WTC11 (cell line): ENCODE measurements around the gene LCAT. TPM values are rescaled to one million over a fixed set of nuclear protein-coding genes. Genes with fewer than 3 reads are reported as not detected.

ENCODE experiments used
- ATAC-seq: fragments of 200-7000 bp; cut with Tn5 transposase; 2 replicates; pipeline ENCODE4 v1.10.0; 2021; ENCODE audit warnings: mild to moderate bottlenecking, moderate library complexity
- CTCF ChIA-PET: fragments of 300-600 bp; sonication (Branson Sonifier 250); formaldehyde crosslinking; loops from one replicate; lab custom pipeline; 2021; ENCODE audit warnings: antibody characterized with exemption; lab: Charles Lee
- POLR2A ChIA-PET: fragments of 350-600 bp; sonication (Branson Sonifier 250); formaldehyde crosslinking; loops from one replicate; lab custom pipeline; 2021; ENCODE audit warnings: antibody characterized with exemption; lab: Charles Lee
- DNase-seq: peaks from one replicate; pipeline ENCODE4 v3.0.0; 2021; ENCODE audit warnings: low spot score
- H3K27ac Mint-ChIP-seq: 2 replicates; pipeline ENCODE4 v1.8.0; 2021; ENCODE audit warnings: mixed read lengths
- H3K27me3 Mint-ChIP-seq: 2 replicates; pipeline ENCODE4 v1.8.0; 2021; ENCODE audit warnings: low read depth, mild to moderate bottlenecking, moderate library complexity, mixed read lengths
- H3K36me3 Mint-ChIP-seq: 2 replicates; pipeline ENCODE4 v1.8.0; 2021; ENCODE audit warnings: mixed read lengths
- H3K4me1 Mint-ChIP-seq: 2 replicates; pipeline ENCODE4 v1.8.0; 2022; ENCODE audit warnings: mixed read lengths
- H3K4me3 Mint-ChIP-seq: 2 replicates; pipeline ENCODE4 v1.8.0; 2021; ENCODE audit warnings: mild to moderate bottlenecking, moderate library complexity, mixed read lengths
- H3K9me3 Mint-ChIP-seq: 2 replicates; pipeline ENCODE4 v1.8.0; 2021; ENCODE audit warnings: mixed read lengths
- ARID4B ChIP-seq: sonication (generic); formaldehyde crosslinking; IDR thresholded peaks from 2 replicates; pipeline ENCODE4 v1.8.0; 2023; ENCODE audit warnings: missing genetic modification reagents, mild to moderate bottlenecking, borderline replicate concordance
- ATF1 ChIP-seq: sonication (generic); formaldehyde crosslinking; IDR thresholded peaks from 2 replicates; pipeline ENCODE4 v1.8.1; 2023; ENCODE audit warnings: mild to moderate bottlenecking, moderate library complexity, missing genetic modification reagents
- CDX4 ChIP-seq: fragments of 250-450 bp; sonication (Bioruptor Pico); IDR thresholded peaks from 2 replicates; pipeline ENCODE4 v1.9.0; 2021; ENCODE audit warnings: moderate library complexity, mild to moderate bottlenecking, inconsistent platforms, borderline replicate concordance
- ETV6 ChIP-seq: sonication (generic); formaldehyde crosslinking; IDR thresholded peaks from 2 replicates; pipeline ENCODE4 v1.8.1; 2022; ENCODE audit warnings: mild to moderate bottlenecking, missing genetic modification reagents
- FOXJ3 ChIP-seq: sonication (generic); formaldehyde crosslinking; IDR thresholded peaks from 2 replicates; pipeline ENCODE4 v1.9.0; 2021; ENCODE audit warnings: missing genetic modification reagents, mild to moderate bottlenecking, borderline replicate concordance
- GTF2I ChIP-seq: fragments of 250-450 bp; sonication (Bioruptor Pico); conservative IDR thresholded peaks from 2 replicates; pipeline ENCODE4 v1.4.0; 2021; ENCODE audit warnings: mild to moderate bottlenecking
- HMGXB4 ChIP-seq: sonication (generic); formaldehyde crosslinking; IDR thresholded peaks from 2 replicates; pipeline ENCODE4 v1.8.1; 2023; ENCODE audit warnings: mild to moderate bottlenecking, moderate library complexity, missing genetic modification reagents
- KAT7 ChIP-seq: sonication (generic); formaldehyde crosslinking; IDR thresholded peaks from 2 replicates; pipeline ENCODE4 v1.8.1; 2023; ENCODE audit warnings: missing genetic modification reagents, mild to moderate bottlenecking, borderline replicate concordance
- NFE2L1 ChIP-seq: sonication (generic); formaldehyde crosslinking; IDR thresholded peaks from 2 replicates; pipeline ENCODE4 v1.8.1; 2023; ENCODE audit warnings: missing genetic modification reagents
- NFYB ChIP-seq: sonication (generic); formaldehyde crosslinking; conservative IDR thresholded peaks from 2 replicates; pipeline ENCODE4 v1.8.0; 2022; ENCODE audit warnings: low read depth, missing genetic modification reagents
- SMAD3 ChIP-seq: sonication (generic); formaldehyde crosslinking; IDR thresholded peaks from 2 replicates; pipeline ENCODE4 v1.8.0; 2022; ENCODE audit warnings: missing genetic modification reagents, mild to moderate bottlenecking, borderline replicate concordance
- ZNF416 ChIP-seq: fragments of 250-450 bp; sonication (Bioruptor Pico); IDR thresholded peaks from 2 replicates; pipeline ENCODE4 v1.9.0; 2021; ENCODE audit warnings: mild to moderate bottlenecking, inconsistent platforms
- total RNA-seq: library from RNA; stranded (reverse); gene quantifications from 3 replicates; pipeline ENCODE4 v1.2.3, GENCODE V29; 2021
- TF ChIP-seq, protein P1 (sequence below): sonication (generic); formaldehyde crosslinking; IDR thresholded peaks from 2 replicates; pipeline ENCODE4 v1.8.1; 2023; ENCODE audit warnings: mild to moderate bottlenecking, missing genetic modification reagents, borderline replicate concordance
- TF ChIP-seq, protein P2 (sequence below): fragments of 250-450 bp; sonication (Bioruptor Pico); conservative IDR thresholded peaks from 2 replicates; pipeline ENCODE4 v1.9.0; 2021; ENCODE audit warnings: mild to moderate bottlenecking

LCAT gene
- total RNA-seq, 1 experiment from 2014 or later = 38.3 TPM

DNA sequence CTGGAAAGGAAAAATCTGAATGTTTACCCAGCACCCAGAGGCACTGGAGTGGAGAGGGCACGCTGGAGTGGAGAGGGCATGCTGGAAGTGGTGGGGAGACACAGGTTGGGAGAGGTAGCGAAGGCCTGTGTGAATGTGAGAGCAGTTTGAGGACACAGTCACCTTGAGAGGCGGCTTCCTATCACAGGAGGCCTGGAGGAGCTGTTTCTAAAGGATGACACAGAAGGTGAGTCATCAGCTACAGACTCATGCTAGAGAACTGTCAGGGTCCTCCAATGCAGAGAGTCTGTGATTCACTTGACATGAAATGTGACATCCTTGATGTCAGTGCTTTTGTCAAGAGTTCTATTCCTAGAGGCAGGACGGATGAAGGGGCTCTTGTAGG is 26.1 kb downstream of the LCAT start:
- ChIA-PET CTCF (interaction anchor here (1.0 kb wide), 1 partner anchor 8 kb away, joined by 3 read pairs; no protein-coding TSS in a partner anchor), POLR2A (no interaction called here)
- H3K9me3 Mint-ChIP-seq = no peaks in the 10 kb centered on the region
- DNase-seq (no peak), ATAC-seq (no peak)
- H3K36me3 Mint-ChIP-seq = no peaks in the 10 kb centered on the region; the same call in 1 of the 2 replicates
- no peak overlapping the region for H3K27ac Mint-ChIP-seq
- peaks cover 45% of the 10 kb centered on the region for H3K4me1 Mint-ChIP-seq
- no peaks in the 10 kb centered on the region; the same call in 1 of the 2 replicates for H3K27me3 Mint-ChIP-seq
- no peak for TF ChIP-seq ATF1 (CRISPR knock-in tag)
- no peak for TF ChIP-seq ETV6 (CRISPR knock-in tag)
- TF ChIP-seq NFE2L1 (CRISPR knock-in tag) = no peak
- no peak for TF ChIP-seq FOXJ3
- H3K4me3 Mint-ChIP-seq = no peak overlapping the region

DNA sequence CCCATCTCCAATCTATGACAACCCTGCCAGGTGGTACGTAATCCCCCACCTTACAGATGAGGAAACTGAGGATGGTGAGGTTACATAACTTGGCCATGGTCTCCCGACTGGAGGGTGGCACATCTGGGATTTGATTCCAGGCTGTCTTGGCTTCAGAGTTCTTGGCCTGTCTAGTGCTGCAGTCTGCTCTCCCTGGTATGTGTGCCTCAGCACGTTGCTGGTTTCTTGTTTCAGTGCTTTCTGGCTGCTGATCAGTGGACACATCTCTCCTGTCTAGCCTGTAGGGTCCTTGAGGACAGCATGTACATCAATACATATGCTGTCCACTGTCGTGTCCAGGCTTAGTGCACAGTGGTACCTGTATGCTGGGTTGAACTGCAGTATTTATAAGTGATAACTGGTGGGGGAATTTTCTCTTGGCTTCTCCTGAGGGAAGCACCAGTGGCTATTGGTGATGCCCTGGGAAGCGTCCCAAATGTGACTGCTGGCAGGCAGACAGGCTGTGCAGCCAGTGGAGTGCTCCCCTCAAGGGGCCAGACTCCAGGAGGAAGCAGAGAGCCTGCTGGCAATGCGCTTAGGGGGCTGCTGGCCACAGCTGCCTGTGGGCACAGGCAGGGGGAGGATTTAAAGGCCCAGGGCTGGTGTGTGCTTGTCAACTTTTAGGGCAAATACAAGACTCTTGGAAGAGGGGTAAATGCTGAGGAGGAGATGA is 26.6 kb downstream of the LCAT start:
- Mint-ChIP-seq H3K27ac (no peak overlapping the region), H3K4me3 (no peak overlapping the region), H3K4me1 (peaks cover 44% of the 10 kb centered on the region), H3K27me3 (no peaks in the 10 kb centered on the region; the same call in 1 of the 2 replicates), H3K36me3 (no peaks in the 10 kb centered on the region; the same call in 1 of the 2 replicates), H3K9me3 (no peaks in the 10 kb centered on the region)
- ATAC-seq = no peak
- ChIA-PET POLR2A (no interaction called here), CTCF (interaction anchor here (1.0 to 1.1 kb wide), 2 partner anchors 9 to 33 kb away, joined by 3 read pairs; partner anchors contain the start of gene NRN1L)
- DNase-seq = no peak
- TF ChIP-seq KAT7 = no peak
- TF ChIP-seq ARID4B (CRISPR knock-in tag) = no peak
- TF ChIP-seq GTF2I (CRISPR knock-in tag) = no peak
- TF ChIP-seq SMAD3 (CRISPR knock-in tag) = no peak
- TF ChIP-seq, protein P1, sequence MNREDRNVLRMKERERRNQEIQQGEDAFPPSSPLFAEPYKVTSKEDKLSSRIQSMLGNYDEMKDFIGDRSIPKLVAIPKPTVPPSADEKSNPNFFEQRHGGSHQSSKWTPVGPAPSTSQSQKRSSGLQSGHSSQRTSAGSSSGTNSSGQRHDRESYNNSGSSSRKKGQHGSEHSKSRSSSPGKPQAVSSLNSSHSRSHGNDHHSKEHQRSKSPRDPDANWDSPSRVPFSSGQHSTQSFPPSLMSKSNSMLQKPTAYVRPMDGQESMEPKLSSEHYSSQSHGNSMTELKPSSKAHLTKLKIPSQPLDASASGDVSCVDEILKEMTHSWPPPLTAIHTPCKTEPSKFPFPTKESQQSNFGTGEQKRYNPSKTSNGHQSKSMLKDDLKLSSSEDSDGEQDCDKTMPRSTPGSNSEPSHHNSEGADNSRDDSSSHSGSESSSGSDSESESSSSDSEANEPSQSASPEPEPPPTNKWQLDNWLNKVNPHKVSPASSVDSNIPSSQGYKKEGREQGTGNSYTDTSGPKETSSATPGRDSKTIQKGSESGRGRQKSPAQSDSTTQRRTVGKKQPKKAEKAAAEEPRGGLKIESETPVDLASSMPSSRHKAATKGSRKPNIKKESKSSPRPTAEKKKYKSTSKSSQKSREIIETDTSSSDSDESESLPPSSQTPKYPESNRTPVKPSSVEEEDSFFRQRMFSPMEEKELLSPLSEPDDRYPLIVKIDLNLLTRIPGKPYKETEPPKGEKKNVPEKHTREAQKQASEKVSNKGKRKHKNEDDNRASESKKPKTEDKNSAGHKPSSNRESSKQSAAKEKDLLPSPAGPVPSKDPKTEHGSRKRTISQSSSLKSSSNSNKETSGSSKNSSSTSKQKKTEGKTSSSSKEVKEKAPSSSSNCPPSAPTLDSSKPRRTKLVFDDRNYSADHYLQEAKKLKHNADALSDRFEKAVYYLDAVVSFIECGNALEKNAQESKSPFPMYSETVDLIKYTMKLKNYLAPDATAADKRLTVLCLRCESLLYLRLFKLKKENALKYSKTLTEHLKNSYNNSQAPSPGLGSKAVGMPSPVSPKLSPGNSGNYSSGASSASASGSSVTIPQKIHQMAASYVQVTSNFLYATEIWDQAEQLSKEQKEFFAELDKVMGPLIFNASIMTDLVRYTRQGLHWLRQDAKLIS (CRISPR knock-in tag) = no peak
- TF ChIP-seq ZNF416 = no peak
- TF ChIP-seq NFYB (CRISPR knock-in tag) = no peak
- TF ChIP-seq, protein P2, sequence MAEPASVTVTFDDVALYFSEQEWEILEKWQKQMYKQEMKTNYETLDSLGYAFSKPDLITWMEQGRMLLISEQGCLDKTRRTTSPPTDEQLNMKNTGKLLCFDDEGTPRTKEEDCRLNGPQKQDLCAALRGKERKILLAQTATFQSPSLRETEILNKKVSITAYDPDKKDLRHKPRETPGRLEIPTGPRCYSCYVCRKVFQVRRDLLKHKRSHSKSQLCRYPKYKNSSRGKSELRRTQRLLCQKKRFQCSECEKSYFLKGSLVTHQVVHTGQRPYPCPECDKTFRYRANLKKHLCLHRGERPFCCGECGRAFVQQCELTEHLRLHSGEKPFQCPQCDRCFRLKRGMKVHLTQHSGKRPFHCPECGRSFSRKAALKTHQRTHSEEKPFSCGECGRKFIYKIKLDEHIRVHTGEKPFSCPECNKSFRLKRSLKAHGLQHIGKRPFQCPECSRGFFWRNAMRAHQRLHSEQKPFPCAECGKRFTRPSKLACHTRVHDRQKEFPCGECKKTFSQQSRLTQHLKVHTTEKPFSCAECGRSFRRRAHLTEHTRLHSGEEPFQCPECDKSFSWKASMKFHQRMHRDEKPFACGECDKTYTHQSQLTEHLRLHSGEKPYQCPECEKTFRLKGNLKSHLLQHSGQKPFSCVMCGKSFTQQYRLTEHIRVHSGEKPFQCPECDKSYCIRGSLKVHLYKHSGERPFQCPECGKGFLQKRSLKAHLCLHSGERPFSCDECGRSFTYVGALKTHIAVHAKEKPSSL (CRISPR knock-in tag) = no peak
- no peak for TF ChIP-seq HMGXB4 (CRISPR knock-in tag)
- no peak for TF ChIP-seq CDX4 (CRISPR knock-in tag)
